Peyer's patch (tissue), 4 donors: ENCODE data around the gene FOXQ1.
"Not testable (repeated sequence)": the region's sequence is repeated elsewhere in the genome, so short reads cannot be mapped to it uniquely, and the experiment has no call there.

Source experiments
- POLR2A ChIP-seq, 2 donors: fragments of 450-650 bp; IDR thresholded peaks; one replicate each; pipeline ENCODE4 v1.5.1; 2017; ENCODE audit warnings: antibody characterized with exemption in 2 of 2, mild to moderate bottlenecking in 2 of 2, moderate library complexity in 2 of 2
- TF ChIP-seq, protein P1 (sequence below), 6 experiments: fragments of 450-650 bp in 4 of 6; fragments of 200-600 bp in 2 of 6; sonication (generic) in 1 of 6; IDR thresholded peaks; one replicate each; pipeline ENCODE4 v1.5.1; 2017 to 2019; ENCODE audit warnings: antibody characterized with exemption in 6 of 6, mild to moderate bottlenecking in 3 of 6, moderate library complexity in 1 of 6

DNA sequence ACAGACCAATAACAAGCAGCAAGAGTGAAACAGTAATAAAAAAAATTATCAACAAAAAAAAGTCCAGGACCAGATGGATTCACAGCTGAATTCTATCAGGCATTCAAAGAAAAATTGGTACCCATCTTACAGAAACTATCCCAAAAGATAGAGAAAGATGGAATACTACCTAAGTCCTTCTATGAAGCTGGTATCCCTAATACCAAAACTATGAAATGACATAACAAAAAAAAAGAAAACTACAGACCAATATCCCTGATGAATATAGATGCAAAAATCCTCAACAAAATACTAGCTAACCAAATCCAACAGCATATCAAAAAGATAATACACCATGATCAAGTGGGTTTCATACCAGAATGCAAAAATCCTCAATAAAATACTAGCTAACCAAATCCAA is 43.2 kb downstream of the FOXQ1 start:
- TF ChIP-seq, protein P1, sequence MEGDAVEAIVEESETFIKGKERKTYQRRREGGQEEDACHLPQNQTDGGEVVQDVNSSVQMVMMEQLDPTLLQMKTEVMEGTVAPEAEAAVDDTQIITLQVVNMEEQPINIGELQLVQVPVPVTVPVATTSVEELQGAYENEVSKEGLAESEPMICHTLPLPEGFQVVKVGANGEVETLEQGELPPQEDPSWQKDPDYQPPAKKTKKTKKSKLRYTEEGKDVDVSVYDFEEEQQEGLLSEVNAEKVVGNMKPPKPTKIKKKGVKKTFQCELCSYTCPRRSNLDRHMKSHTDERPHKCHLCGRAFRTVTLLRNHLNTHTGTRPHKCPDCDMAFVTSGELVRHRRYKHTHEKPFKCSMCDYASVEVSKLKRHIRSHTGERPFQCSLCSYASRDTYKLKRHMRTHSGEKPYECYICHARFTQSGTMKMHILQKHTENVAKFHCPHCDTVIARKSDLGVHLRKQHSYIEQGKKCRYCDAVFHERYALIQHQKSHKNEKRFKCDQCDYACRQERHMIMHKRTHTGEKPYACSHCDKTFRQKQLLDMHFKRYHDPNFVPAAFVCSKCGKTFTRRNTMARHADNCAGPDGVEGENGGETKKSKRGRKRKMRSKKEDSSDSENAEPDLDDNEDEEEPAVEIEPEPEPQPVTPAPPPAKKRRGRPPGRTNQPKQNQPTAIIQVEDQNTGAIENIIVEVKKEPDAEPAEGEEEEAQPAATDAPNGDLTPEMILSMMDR (IDR thresholded peaks at IDR 0.05): not testable (repeated sequence)
- not testable (repeated sequence) for TF ChIP-seq POLR2A (IDR thresholded peaks at IDR 0.05)
